HS-5 (cell line): ENCODE results near the gene BAZ2A.
"Not testable (repeated sequence)": the region's sequence is repeated elsewhere in the genome, so short reads cannot be mapped to it uniquely, and the experiment has no call there.

Experiments
- DNase-seq: peaks from one replicate; pipeline ENCODE4 v3.0.0-alpha.2; 2012; ENCODE audit warnings: low read depth

The BAZ2A gene

GRCh38 chr12:56630180-56630632, at the start of gene BAZ2A:
Gene BAZ2A (minus strand): TSS chr12:56630326. CDS start chr12:56617530, 12,796 bp downstream.
- DNase-seq: no peak

GRCh38 chr12:56678852-56679251, 48.7 kb upstream of the BAZ2A start:
- DNase-seq: no peak

GRCh38 chr12:56677680-56678079, 47.6 kb upstream of the BAZ2A start:
- DNase-seq: no peak

GRCh38 chr12:56676851-56677580, 46.9 kb upstream of the BAZ2A start:
- no peak for DNase-seq

- no peak for DNase-seq
Observed at GRCh38 chr12:56671608-56672007, 41.5 kb upstream of the BAZ2A start.

- DNase-seq: no peak
Observed at GRCh38 chr12:56670836-56671235, 40.7 kb upstream of the BAZ2A start.

- DNase-seq: no peak
Observed at GRCh38 chr12:56668197-56668457, 38.0 kb upstream of the BAZ2A start.

GRCh38 chr12:56661979-56662638, 32.0 kb upstream of the BAZ2A start:
- DNase-seq: no peak

- no peak for DNase-seq
Observed at GRCh38 chr12:56661560-56661959, 31.4 kb upstream of the BAZ2A start.

GRCh38 chr12:56658921-56659320, 28.8 kb upstream of the BAZ2A start:
- no peak for DNase-seq

GRCh38 chr12:56657416-56658379, 27.6 kb upstream of the BAZ2A start:
- DNase-seq: no peak

GRCh38 chr12:56653781-56654180, 23.7 kb upstream of the BAZ2A start:
- not testable (repeated sequence) for DNase-seq

- not testable (repeated sequence) for DNase-seq
Observed at GRCh38 chr12:56648023-56648422, 17.9 kb upstream of the BAZ2A start.

GRCh38 chr12:56645717-56646446, 15.8 kb upstream of the BAZ2A start, which contains the start of gene ATP5F1B:
Gene ATP5F1B (minus strand): TSS chr12:56645984. CDS start chr12:56645963, 21 bp downstream.
- DNase-seq: peak; percentile 100

- DNase-seq: no peak
Observed at GRCh38 chr12:56645201-56645716, 15.1 kb upstream of the BAZ2A start.

- DNase-seq: no peak
Observed at GRCh38 chr12:56644654-56645053, 14.5 kb upstream of the BAZ2A start.

GRCh38 chr12:56641219-56641618, 11.1 kb upstream of the BAZ2A start:
- no peak for DNase-seq

GRCh38 chr12:56637621-56638020, 7.5 kb upstream of the BAZ2A start:
- no peak for DNase-seq

GRCh38 chr12:56636675-56637540, 6.8 kb upstream of the BAZ2A start:
- peak; percentile 98 for DNase-seq

- DNase-seq: peak; percentile 90
Observed at GRCh38 chr12:56635806-56636674, 5.9 kb upstream of the BAZ2A start.
